ENCODE results near the gene TPI1. TPM values are rescaled to one million over a fixed set of nuclear protein-coding genes. Genes with fewer than 3 reads are reported as not detected.

TPI1 gene
- total RNA-seq, 1 donor from 2014 or later = 1,630 TPM

- Mint-ChIP-seq H3K4me3 (peak overlapping the region; percentile 99), H3K9me3 (no peaks in the 10 kb centered on the region), H3K4me1 (peaks cover 33% of the 10 kb centered on the region)
Measured at GRCh38 chr12:6912164-6912935, 45.0 kb downstream of the TPI1 start.

GRCh38 chr12:6914246-6914946, 47.1 kb downstream of the TPI1 start, which contains the start of gene ENO2:
ENO2 (plus strand) TSS chr12:6914580; CDS start chr12:6915833, 1,253 bp downstream.
- DNase-seq = peak; percentile 94
- Mint-ChIP-seq H3K4me3 (peak within 1 kb of the TSS; percentile 99), H3K27me3 (no peaks in the 10 kb centered on the region), H3K4me1 (peaks cover 40% of the 10 kb centered on the region), H3K36me3 (ENCODE audit: low read depth) (peaks cover 26% of the 10 kb centered on the region), H3K27ac (peak within 1 kb of the TSS; percentile 94), H3K9me3 (no peaks in the 10 kb centered on the region)
- intact Hi-C loops (cut with micrococcal nuclease) = loop anchor here (1.0 to 2.0 kb wide), 4 partner anchors 23 to 50 kb away; partner anchors contain the start of genes C12orf57 and SPSB2

More at GRCh38 chr12:6912164-6912935, 45.0 kb downstream of the TPI1 start:
- no peak for DNase-seq
- H3K27me3 Mint-ChIP-seq = peaks cover 2% of the 10 kb centered on the region
- intact Hi-C loops (cut with micrococcal nuclease) = no loop called here
- peak overlapping the region; percentile 60 for H3K27ac Mint-ChIP-seq
- H3K36me3 Mint-ChIP-seq (ENCODE audit: low read depth) = peaks cover 16% of the 10 kb centered on the region

- peak overlapping the region; percentile 99 for H3K4me3 Mint-ChIP-seq
- peaks cover 34% of the 10 kb centered on the region for H3K36me3 Mint-ChIP-seq (ENCODE audit: low read depth)
- peak; percentile 71 for DNase-seq
- H3K9me3 Mint-ChIP-seq = no peaks in the 10 kb centered on the region
- H3K4me1 Mint-ChIP-seq = peaks cover 47% of the 10 kb centered on the region
- H3K27me3 Mint-ChIP-seq = no peaks in the 10 kb centered on the region
- intact Hi-C loops (cut with micrococcal nuclease) = loop anchor here (1.0 to 2.0 kb wide), 4 partner anchors 24 to 50 kb away; partner anchors contain the start of genes C12orf57 and SPSB2
- H3K27ac Mint-ChIP-seq = peak overlapping the region; percentile 94
Measured at GRCh38 chr12:6914947-6915788, 47.8 kb downstream of the TPI1 start.

GRCh38 chr12:6915789-6916285, 48.5 kb downstream of the TPI1 start:
- Mint-ChIP-seq H3K27me3 (no peaks in the 10 kb centered on the region), H3K4me3 (peak overlapping the region; percentile 99), H3K4me1 (peaks cover 47% of the 10 kb centered on the region), H3K27ac (peak overlapping the region; percentile 94), H3K36me3 (ENCODE audit: low read depth) (peaks cover 34% of the 10 kb centered on the region), H3K9me3 (no peaks in the 10 kb centered on the region)
- DNase-seq = no peak
- intact Hi-C loops (cut with micrococcal nuclease) = loop anchor here (2.0 kb wide), 2 partner anchors 43 to 49 kb away; partner anchors contain the start of gene SPSB2

GRCh38 chr12:6916426-6917200, 49.3 kb downstream of the TPI1 start:
- H3K4me1 Mint-ChIP-seq = peaks cover 49% of the 10 kb centered on the region
- intact Hi-C loops (cut with micrococcal nuclease) = no loop called here
- H3K9me3 Mint-ChIP-seq = no peaks in the 10 kb centered on the region
- no peak for DNase-seq
- no peak overlapping the region for H3K27ac Mint-ChIP-seq
- no peaks in the 10 kb centered on the region for H3K27me3 Mint-ChIP-seq
- H3K4me3 Mint-ChIP-seq = peak overlapping the region; percentile 99
- H3K36me3 Mint-ChIP-seq (ENCODE audit: low read depth) = peaks cover 40% of the 10 kb centered on the region

- Mint-ChIP-seq H3K4me3 (no peak overlapping the region), H3K9me3 (no peaks in the 10 kb centered on the region), H3K4me1 (peaks cover 53% of the 10 kb centered on the region), H3K27ac (no peak overlapping the region), H3K36me3 (ENCODE audit: low read depth) (peaks cover 49% of the 10 kb centered on the region), H3K27me3 (no peaks in the 10 kb centered on the region)
- intact Hi-C loops (cut with micrococcal nuclease) = no loop called here
- no peak for DNase-seq
Measured at GRCh38 chr12:6917491-6918231, 50.3 kb downstream of the TPI1 start.

- Mint-ChIP-seq H3K4me1 (peaks cover 55% of the 10 kb centered on the region), H3K36me3 (ENCODE audit: low read depth) (peaks cover 65% of the 10 kb centered on the region), H3K27ac (peak overlapping the region; percentile 62), H3K4me3 (no peak overlapping the region), H3K9me3 (no peaks in the 10 kb centered on the region), H3K27me3 (no peaks in the 10 kb centered on the region)
- DNase-seq = no peak
- intact Hi-C loops (cut with micrococcal nuclease) = no loop called here
Measured at GRCh38 chr12:6919588-6919987, 52.3 kb downstream of the TPI1 start.

Other genes with a start within 250 kb of the TPI1 start
- 3.3 and 4.2 TPM in 2 replicates for gene LPAR5, start 231.6 kb upstream of the TPI1 start, total RNA-seq
- gene ACRBP, start 220.1 kb upstream of the TPI1 start, total RNA-seq = 0.47 and 0.64 TPM in 2 replicates
- 13.7 and 15.8 TPM in 2 replicates for gene ING4, start 204.4 kb upstream of the TPI1 start, total RNA-seq
- gene ZNF384, start 178.2 kb upstream of the TPI1 start, total RNA-seq = 83.6 and 84.4 TPM in 2 replicates
- 0.09 TPM in 1 of 2 replicates, not detected in the other for gene PIANP, start 166.7 kb upstream of the TPI1 start, total RNA-seq
- gene COPS7A, start 143.5 kb upstream of the TPI1 start, total RNA-seq = 39.5 and 44.8 TPM in 2 replicates
- 163 and 180 TPM in 2 replicates for gene MLF2, start 114.4 kb upstream of the TPI1 start, total RNA-seq
- 245 and 267 TPM in 2 replicates for gene PTMS, start 101.2 kb upstream of the TPI1 start, total RNA-seq
- gene LAG3, start 95.0 kb upstream of the TPI1 start, total RNA-seq = 253 and 269 TPM in 2 replicates
- gene CD4, start 78.0 kb upstream of the TPI1 start, total RNA-seq = 264 and 271 TPM in 2 replicates
- gene GPR162, start 45.7 kb upstream of the TPI1 start, total RNA-seq = 0.21 and 0.43 TPM in 2 replicates
- gene P3H3, start 39.1 kb upstream of the TPI1 start, total RNA-seq = 4.1 and 4.7 TPM in 2 replicates
- gene GNB3, start 26.6 kb upstream of the TPI1 start, total RNA-seq = 1.6 and 1.7 TPM in 2 replicates
- 32.6 and 33.7 TPM in 2 replicates for gene CDCA3, start 16.2 kb upstream of the TPI1 start, total RNA-seq
- 121 TPM in 2 replicates for gene USP5, start 15.4 kb upstream of the TPI1 start, total RNA-seq
- gene SPSB2, start 5.8 kb downstream of the TPI1 start, total RNA-seq = 3.4 TPM in 2 replicates
- gene LRRC23, start 37.3 kb downstream of the TPI1 start, total RNA-seq = 6.3 and 6.6 TPM in 2 replicates
- 202 and 206 TPM in 2 replicates for gene ENO2, start 47.0 kb downstream of the TPI1 start, total RNA-seq
- 61.6 and 66.8 TPM in 2 replicates for gene ATN1, start 60.4 kb downstream of the TPI1 start, total RNA-seq
- not detected in 2 replicates for gene RNU7-1, start 76.3 kb downstream of the TPI1 start, total RNA-seq
- gene C12orf57, start 76.5 kb downstream of the TPI1 start, total RNA-seq = 168 and 174 TPM in 2 replicates
- 349 and 355 TPM in 2 replicates for gene PTPN6, start 83.8 kb downstream of the TPI1 start, total RNA-seq
- 474 and 487 TPM in 2 replicates for gene PHB2, start 103.1 kb downstream of the TPI1 start, total RNA-seq
- 129 and 131 TPM in 2 replicates for gene EMG1, start 103.4 kb downstream of the TPI1 start, total RNA-seq
- gene LPCAT3, start 150.9 kb downstream of the TPI1 start, total RNA-seq = 29.2 and 29.5 TPM in 2 replicates
- gene C1S, start 193.2 kb downstream of the TPI1 start, total RNA-seq = 1.9 and 2.6 TPM in 2 replicates
- gene C1R, start 224.9 kb downstream of the TPI1 start, total RNA-seq = 1.4 and 2.5 TPM in 2 replicates
- 19.8 and 23.0 TPM in 2 replicates for gene C1RL, start 241.7 kb downstream of the TPI1 start, total RNA-seq